GM19452 (cell line): ENCODE results near the gene SFT2D2.

Experiments
- ATAC-seq: cut with Tn5 transposase; IDR thresholded peaks from one replicate; pipeline ENCODE4 v1.9.1; 2021; ENCODE audit not compliant: unreplicated experiment

SFT2D2 gene

DNA sequence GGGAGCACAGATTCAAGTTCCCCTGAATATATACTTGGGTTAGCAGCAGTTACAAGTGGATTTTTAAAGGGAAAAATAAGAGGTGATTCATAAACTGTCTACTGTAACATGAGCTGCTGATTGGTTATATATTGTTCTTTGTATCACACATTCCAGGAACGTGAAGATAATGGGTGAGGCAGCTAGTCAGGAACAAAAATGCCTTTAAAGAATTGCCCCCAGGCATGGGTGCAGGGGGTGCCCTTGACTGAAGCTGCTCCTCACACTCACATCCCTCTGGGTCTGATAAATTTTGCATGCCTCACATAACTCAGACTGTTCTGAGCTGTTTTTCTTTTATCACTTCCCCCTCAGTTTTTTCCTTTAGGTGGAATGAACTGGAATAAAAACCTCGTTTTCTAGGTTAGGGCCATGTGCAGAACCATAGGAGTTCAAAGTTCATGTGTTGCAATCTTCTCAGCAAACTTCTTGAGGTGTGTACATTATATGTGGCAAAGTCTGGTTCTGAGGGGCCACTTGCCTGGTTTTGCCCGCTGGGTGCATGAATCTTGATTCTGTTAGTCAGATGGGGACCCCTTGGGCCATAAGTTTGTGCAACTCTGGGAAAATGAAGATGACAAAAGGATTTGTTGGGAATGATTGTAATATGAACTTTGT, 76.0 kb downstream of the SFT2D2 start:
- ATAC-seq: no peak
